ENCODE data around the gene IL15RA. TPM values are rescaled to one million over a fixed set of nuclear protein-coding genes. Genes with fewer than 3 reads are reported as not detected.
"Not testable (repeated sequence)": the region's sequence is repeated elsewhere in the genome, so short reads cannot be mapped to it uniquely, and the experiment has no call there.

IL15RA gene
- total RNA-seq, 1 experiment from 2014 or later: 2.0 TPM

DNA sequence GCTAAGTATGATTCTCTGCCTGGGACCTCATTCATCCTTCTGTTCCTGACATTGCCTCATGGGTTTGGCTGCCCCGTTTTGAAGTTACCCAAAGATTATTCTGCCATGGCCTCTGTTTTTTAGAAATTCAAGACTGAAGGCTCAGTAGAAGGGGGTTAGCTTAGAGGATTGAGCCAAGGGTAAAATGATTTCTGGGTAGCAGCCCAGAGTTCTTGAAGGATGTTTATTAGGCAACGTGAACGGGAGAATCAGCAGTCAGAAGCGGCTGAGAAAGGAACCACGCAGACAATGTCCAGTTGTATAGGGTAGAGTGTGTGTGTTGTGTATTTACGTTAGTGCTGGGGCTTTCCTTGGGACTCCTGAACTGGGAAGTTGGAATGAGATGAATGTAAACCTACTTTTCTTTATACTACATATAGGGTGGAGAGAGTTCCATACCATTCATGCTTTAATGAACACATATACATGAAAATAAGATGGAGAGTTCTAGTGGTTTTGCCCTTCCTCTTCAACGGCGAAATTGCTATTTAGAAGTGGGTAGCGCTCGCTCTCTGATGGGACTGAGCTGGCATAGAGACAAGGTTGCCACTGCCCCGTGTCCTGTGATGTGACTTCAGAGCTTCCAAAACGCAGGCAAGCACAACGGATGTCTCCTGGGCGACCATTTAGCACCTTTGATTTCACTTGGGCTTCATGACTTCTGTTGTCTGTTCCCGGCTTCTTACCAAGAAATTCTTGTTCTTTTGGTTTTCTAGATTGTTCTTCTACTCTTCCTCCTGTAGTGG lies 35.0 kb upstream of the IL15RA start:
- no peak for DNase-seq
- H3K36me3 ChIP-seq (replicated peaks; ENCODE audit: control insufficient read depth, insufficient read depth, low read length): no peaks in the 10 kb centered on the region
- no peak overlapping the region for H3K4me3 ChIP-seq (ENCODE audit: insufficient read depth, low read depth, low read length)
- H3K27me3 ChIP-seq (ENCODE audit: control insufficient read depth, insufficient read depth, low read length): no peaks in the 10 kb centered on the region

GRCh38 chr10:6011558-6011957 lies 34.2 kb upstream of the IL15RA start:
- Histone ChIP-seq H3K4me3 (ENCODE audit: insufficient read depth, low read depth, low read length) (no peak overlapping the region), H3K27me3 (ENCODE audit: control insufficient read depth, insufficient read depth, low read length) (no peaks in the 10 kb centered on the region), H3K36me3 (replicated peaks; ENCODE audit: control insufficient read depth, insufficient read depth, low read length) (no peaks in the 10 kb centered on the region)
- DNase-seq: no peak

DNA sequence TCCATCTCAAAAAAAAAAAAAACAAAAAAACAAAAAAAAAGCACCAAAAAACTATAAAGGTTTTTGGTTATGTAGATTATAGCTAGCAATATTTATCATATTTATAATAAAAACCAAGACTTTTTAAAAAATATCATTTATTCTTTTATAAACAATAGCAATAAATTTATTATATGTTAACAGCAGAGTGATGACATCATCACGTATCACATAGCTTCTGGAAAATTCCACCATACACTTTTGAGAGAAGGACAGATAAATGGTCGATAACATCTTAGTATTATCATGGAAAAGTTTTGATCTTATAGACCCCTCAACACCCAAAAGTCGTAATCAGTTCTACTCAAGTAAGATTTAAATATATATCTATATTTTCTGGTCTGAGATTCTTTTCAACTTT lies 33.2 kb upstream of the IL15RA start:
- no peak for DNase-seq
- Histone ChIP-seq H3K4me3 (ENCODE audit: insufficient read depth, low read depth, low read length) (no peak overlapping the region), H3K27me3 (ENCODE audit: control insufficient read depth, insufficient read depth, low read length) (no peaks in the 10 kb centered on the region), H3K36me3 (replicated peaks; ENCODE audit: control insufficient read depth, insufficient read depth, low read length) (no peaks in the 10 kb centered on the region)

DNA sequence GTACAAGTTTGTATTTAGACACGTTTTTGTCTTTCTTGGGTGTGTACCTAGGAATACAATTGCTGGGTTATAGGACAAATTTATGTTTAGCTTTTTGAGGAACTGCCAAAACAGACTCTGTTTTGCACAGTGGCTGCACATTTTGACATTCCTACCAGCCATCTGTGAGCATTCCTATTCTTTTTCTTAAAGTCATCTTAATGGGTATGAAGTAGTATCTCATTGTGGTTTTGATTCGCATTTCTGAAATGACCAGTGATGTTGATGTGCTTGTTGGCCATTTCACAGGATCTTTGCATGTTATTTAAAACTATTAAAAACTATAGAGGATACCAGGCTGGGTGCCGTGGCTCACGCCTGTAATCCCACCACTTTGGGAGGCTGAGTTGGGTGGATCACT lies 32.6 kb upstream of the IL15RA start:
- Histone ChIP-seq H3K36me3 (replicated peaks; ENCODE audit: control insufficient read depth, insufficient read depth, low read length) (no peaks in the 10 kb centered on the region), H3K27me3 (ENCODE audit: control insufficient read depth, insufficient read depth, low read length) (no peaks in the 10 kb centered on the region), H3K4me3 (ENCODE audit: insufficient read depth, low read depth, low read length) (no peak overlapping the region)
- no peak for DNase-seq

DNA sequence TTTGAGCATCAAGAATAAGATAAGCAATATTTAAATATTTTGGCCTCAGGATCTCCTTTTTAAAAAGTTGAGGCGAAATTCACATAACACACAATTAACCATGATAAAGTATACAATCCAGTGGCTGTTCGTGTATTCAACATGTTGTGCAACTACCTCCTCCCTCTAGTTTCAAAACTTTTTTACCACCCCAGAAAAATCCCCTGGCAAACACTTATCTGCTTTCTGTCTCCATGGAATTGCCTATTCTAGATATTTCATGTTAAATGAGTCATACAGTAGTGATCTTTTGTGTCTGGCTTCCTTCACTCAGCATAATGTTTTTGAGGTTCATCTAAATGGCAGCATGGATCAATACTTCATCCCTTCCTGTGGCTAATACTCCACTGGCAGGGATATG lies 31.8 kb upstream of the IL15RA start:
- Histone ChIP-seq H3K4me3 (ENCODE audit: insufficient read depth, low read depth, low read length) (no peak overlapping the region), H3K27me3 (ENCODE audit: control insufficient read depth, insufficient read depth, low read length) (no peaks in the 10 kb centered on the region)
- no peak for DNase-seq

DNA sequence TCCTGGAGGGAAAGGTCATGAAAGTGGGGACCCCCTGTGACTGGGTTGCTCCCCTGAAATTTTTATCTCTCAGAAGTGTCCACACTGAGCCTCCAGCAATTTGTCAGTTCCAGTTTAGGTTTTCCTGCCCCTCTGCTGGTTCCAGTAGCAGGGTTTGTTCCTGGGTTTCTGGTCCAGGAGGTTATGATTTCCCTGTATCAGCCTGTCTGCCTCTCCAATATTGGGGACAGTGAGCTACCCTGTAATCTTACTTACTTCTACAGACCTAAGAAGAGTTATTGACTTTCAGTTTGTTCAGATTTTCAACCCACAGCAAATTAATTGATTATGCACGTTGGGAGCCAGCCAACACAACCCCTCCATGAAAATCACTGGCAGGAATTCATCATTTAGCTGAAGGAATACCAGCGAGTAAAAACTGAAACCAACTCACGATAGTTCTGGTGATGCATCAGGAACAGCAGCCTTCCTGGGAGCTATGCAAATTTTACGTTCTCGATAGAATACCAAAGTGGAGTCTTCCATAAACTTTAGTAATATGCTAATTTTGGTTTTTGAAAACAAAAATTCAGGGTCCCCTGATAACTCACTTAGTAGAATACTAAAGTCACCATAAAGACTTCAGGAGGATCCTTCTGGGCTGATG lies 31.3 kb upstream of the IL15RA start:
- no peaks in the 10 kb centered on the region for H3K36me3 ChIP-seq (replicated peaks; ENCODE audit: control insufficient read depth, insufficient read depth, low read length)
- no peak for DNase-seq

More for the DNA sequence above, 31.8 kb upstream of the IL15RA start:
- H3K36me3 ChIP-seq (replicated peaks; ENCODE audit: control insufficient read depth, insufficient read depth, low read length): no peaks in the 10 kb centered on the region

GRCh38 chr10:6006991-6007390 lies 29.6 kb upstream of the IL15RA start:
- DNase-seq: no peak
- H3K36me3 ChIP-seq (replicated peaks; ENCODE audit: control insufficient read depth, insufficient read depth, low read length): no peaks in the 10 kb centered on the region
- H3K4me3 ChIP-seq (ENCODE audit: insufficient read depth, low read depth, low read length): no peak overlapping the region
- H3K27me3 ChIP-seq (ENCODE audit: control insufficient read depth, insufficient read depth, low read length): no peaks in the 10 kb centered on the region

More for the DNA sequence above, 31.3 kb upstream of the IL15RA start:
- H3K4me3 ChIP-seq (ENCODE audit: insufficient read depth, low read depth, low read length): no peak overlapping the region
- no peaks in the 10 kb centered on the region for H3K27me3 ChIP-seq (ENCODE audit: control insufficient read depth, insufficient read depth, low read length)

- Histone ChIP-seq H3K27me3 (ENCODE audit: control insufficient read depth, insufficient read depth, low read length) (no peaks in the 10 kb centered on the region), H3K4me3 (ENCODE audit: insufficient read depth, low read depth, low read length) (no peak overlapping the region)
- no peak for DNase-seq
Measured at GRCh38 chr10:6006546-6006945, 29.2 kb upstream of the IL15RA start.

DNA sequence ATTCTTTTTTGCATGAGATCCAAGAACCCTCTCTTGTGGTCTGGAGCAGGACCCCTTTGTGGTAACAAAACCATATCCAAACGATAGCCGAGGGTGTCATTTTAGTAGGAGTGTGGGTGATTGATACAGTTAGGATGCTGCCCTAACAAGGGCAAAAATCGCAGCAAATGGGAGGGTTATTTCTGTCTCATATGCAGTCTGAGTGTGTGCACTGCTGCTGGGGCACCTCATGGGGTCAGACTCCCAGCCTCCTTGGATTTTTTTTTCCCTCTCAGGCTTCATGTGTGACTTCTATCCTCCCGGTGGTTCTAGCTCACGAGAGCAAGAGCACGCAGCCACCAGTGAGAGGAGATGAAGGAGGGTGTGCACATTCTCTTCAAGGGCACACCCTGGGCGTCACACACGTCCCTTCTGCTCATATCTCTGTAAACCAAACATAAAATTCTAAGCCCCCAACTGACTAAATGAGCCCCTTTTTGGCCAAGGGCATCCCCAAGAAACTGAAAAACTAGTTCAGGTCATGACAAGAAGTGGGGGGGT lies 28.6 kb upstream of the IL15RA start:
- Histone ChIP-seq H3K4me3 (ENCODE audit: insufficient read depth, low read depth, low read length) (no peak overlapping the region), H3K36me3 (replicated peaks; ENCODE audit: control insufficient read depth, insufficient read depth, low read length) (no peaks in the 10 kb centered on the region), H3K27me3 (ENCODE audit: control insufficient read depth, insufficient read depth, low read length) (no peaks in the 10 kb centered on the region)
- no peak for DNase-seq

More at GRCh38 chr10:6006546-6006945, 29.2 kb upstream of the IL15RA start:
- H3K36me3 ChIP-seq (replicated peaks; ENCODE audit: control insufficient read depth, insufficient read depth, low read length): no peaks in the 10 kb centered on the region

- H3K36me3 ChIP-seq (replicated peaks; ENCODE audit: control insufficient read depth, insufficient read depth, low read length); DNase-seq; H3K27me3 ChIP-seq (ENCODE audit: control insufficient read depth, insufficient read depth, low read length); H3K4me3 ChIP-seq (ENCODE audit: insufficient read depth, low read depth, low read length): not testable (repeated sequence)
Measured at GRCh38 chr10:6005161-6005804, 27.9 kb upstream of the IL15RA start.

DNA sequence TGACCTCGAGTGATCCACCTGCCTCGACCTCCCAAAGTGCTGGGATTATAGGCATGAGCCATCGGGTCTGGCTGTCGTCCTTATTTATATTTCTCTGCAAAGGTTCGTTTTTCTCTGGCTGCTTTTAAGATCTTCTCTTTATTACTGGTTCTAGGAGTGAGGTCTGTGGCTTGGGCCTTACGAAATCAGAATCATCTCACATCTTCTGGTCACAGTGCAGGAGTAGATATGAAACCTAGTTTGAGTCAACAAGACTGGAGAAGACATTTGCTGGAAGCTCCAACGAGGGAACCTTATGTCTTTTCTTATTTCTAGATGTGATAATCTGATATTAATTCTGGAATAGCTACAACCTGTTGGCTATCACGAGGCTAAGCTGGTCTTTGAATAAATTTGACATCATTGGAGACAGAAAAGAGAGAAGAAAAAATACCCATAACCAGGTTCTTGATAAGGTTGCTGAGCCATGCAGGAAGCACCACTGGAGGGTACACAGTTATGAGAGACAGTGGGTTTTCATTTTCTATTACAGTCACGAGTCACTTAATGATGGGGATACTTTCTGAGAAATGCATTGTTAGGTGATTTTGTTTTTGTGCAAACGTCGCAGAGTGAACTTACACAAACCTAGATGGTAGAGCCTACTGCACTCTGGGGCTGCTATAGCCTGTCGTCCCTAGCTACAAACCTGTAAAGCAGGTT lies 25.6 kb upstream of the IL15RA start:
- Histone ChIP-seq H3K36me3 (replicated peaks; ENCODE audit: control insufficient read depth, insufficient read depth, low read length) (no peaks in the 10 kb centered on the region), H3K27me3 (ENCODE audit: control insufficient read depth, insufficient read depth, low read length) (no peaks in the 10 kb centered on the region), H3K4me3 (ENCODE audit: insufficient read depth, low read depth, low read length) (no peak overlapping the region)
- no peak for DNase-seq

DNA sequence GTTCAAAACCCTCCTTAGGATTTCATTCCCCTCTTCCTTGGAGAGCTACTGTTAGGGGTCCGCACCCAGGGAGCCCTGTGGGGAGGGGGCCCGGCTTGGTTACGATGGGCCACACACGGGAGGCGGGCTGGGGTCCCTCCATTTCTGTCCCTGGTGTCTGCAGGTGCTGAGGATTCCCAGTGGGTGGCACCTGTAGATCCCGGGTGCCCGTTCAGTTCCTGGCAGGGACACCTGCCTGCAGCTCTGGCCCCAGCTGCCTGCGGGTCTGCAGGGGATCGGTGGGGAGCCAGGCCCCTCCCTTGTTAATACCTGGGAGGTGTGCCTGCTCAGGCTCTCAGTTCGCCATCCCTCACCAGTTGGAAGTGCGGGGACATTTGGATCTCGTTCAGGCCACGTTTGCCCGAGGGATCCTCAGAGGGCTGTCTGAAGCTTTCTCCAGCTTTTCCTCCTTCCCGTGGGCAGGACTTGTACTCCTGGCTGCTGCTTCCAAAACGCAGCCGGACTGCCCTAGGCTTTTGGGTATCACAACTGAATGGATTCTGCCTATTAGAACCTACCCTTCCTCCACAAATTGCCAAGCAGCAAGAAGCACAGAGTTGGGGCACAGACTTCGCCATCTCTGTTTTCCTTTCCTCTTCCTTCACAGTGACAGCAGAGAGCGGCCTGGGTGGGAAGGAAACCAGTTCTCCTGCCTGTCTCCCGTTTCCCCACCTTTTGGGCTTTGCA lies 22.3 kb upstream of the IL15RA start:
- no peak for DNase-seq

DNA sequence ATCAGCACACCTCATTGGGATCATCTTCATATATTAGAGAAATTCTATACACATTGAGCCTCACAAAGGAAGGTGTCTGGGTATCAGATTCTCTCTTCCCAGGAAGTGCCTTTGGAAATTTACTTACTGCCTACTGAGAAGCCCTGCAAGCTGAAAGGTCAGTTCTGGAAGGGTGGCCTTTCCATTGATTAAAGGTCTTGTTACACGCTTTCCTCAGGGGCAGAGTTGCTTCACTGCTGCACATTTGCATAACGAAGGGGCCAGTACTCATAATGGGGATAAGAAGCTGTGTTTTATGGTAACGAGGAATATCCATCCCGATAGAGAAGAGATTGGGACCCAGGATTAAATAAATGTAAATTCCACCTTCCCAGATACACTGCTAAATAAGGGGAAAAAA lies 19.4 kb upstream of the IL15RA start:
- peak; percentile 54 for DNase-seq
- H3K4me3 ChIP-seq (ENCODE audit: insufficient read depth, low read depth, low read length): no peak overlapping the region
- no peaks in the 10 kb centered on the region for H3K36me3 ChIP-seq (replicated peaks; ENCODE audit: control insufficient read depth, insufficient read depth, low read length)
- H3K27me3 ChIP-seq (ENCODE audit: control insufficient read depth, insufficient read depth, low read length): no peaks in the 10 kb centered on the region

More for the DNA sequence above, 22.3 kb upstream of the IL15RA start:
- Histone ChIP-seq H3K36me3 (replicated peaks; ENCODE audit: control insufficient read depth, insufficient read depth, low read length) (no peaks in the 10 kb centered on the region), H3K27me3 (ENCODE audit: control insufficient read depth, insufficient read depth, low read length) (no peaks in the 10 kb centered on the region), H3K4me3 (ENCODE audit: insufficient read depth, low read depth, low read length) (no peak overlapping the region)

GRCh38 chr10:5992398-5992797 lies 15.1 kb upstream of the IL15RA start:
- DNase-seq: no peak
- Histone ChIP-seq H3K4me3 (ENCODE audit: insufficient read depth, low read depth, low read length) (no peak overlapping the region), H3K36me3 (replicated peaks; ENCODE audit: control insufficient read depth, insufficient read depth, low read length) (no peaks in the 10 kb centered on the region), H3K27me3 (ENCODE audit: control insufficient read depth, insufficient read depth, low read length) (no peaks in the 10 kb centered on the region)

Data from H7 (cell line).